Dermis blood vessel endothelial cell (primary cell): ENCODE data around the gene KRT12. TPM values are rescaled to one million over a fixed set of nuclear protein-coding genes. Genes with fewer than 3 reads are reported as not detected.

Source experiments
- DNase-seq: peaks from one replicate; pipeline ENCODE4 v3.0.0; 2010
- total RNA-seq: library from RNA; depleted of rRNA; stranded (reverse); fragments of >200 nt; gene quantifications from 2 replicates; pipeline ENCODE4 v1.2.3, GENCODE V29; 2014

Gene KRT12
- total RNA-seq, 1 donor from 2014 or later, result not detected

DNA sequence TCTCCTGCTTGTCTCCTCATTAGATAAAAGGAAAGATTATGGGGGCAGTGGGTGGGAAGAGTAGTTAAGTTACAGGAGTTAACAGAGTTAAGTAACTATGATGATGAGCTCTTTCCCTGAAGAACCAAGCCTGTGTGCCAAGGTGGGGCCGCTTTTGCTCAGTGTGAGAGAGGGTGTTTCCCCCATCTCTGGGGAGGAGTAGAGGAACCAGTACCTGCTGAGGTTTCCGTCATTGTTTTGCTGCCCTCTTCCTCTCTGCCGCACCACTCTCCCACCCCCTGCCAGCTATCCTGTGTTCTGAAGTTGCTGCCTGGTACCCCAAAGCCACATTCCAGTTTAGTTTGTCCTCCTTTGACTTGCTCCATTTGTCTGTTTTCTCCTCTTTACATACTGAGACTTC is 23.8 kb downstream of the KRT12 start:
- no peak for DNase-seq

DNA sequence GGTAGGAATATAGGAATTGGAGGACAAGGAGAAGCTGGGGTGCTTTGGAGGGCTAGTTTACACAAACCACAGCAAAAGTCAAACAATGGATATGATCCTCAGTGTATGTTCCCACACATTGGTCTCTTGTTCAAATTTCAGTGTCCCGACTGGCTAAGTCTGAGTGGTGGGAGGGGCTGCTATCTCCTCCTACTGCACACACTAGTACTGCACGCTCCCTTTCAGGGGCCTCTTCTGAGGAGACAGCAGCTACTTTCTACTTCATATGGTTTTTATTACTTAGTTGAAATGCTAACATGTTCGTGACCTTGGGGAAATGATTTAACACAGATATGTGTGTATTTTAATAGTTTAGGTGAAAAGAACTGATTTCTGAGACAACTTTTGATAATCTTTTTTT is 25.8 kb downstream of the KRT12 start:
- no peak for DNase-seq

DNA sequence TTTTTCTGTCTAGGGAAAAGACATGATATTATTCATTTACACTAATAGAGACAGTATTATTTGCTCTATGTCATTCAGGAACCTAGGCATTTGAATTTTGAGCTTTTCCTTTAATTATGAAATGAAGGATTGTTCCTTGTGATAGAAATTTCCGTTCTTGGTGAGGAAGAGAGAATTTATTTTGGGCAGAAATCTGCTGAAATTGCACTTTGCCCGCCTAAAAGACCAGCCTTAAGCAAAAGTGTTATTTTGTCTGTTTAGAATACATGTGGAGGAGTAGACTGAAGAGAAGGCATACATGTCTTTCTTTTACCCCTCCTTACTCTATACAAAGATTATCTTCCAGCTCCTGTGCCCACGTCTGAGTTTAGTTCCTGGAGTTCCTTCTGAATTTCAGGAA is 27.8 kb downstream of the KRT12 start:
- DNase-seq, result no peak

DNA sequence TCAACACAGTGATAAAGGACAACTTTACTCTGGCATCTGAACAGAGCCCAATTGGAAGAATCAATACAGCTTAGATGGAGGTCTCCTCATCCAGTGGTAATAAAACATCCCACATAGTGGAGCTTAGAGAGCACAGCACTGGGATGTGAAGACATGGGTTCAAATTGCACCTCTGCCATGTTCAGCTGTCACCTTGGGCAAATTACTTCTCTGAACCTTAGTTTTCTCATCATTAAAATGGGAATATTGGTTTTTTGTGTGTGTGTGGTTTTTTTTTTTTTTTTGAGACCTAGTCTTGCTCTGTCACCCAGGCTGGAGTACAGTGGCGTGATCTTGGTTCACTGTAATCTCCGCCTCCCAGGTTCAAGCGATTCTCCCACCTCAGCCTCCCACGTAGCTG is 31.0 kb downstream of the KRT12 start:
- no peak for DNase-seq

DNA sequence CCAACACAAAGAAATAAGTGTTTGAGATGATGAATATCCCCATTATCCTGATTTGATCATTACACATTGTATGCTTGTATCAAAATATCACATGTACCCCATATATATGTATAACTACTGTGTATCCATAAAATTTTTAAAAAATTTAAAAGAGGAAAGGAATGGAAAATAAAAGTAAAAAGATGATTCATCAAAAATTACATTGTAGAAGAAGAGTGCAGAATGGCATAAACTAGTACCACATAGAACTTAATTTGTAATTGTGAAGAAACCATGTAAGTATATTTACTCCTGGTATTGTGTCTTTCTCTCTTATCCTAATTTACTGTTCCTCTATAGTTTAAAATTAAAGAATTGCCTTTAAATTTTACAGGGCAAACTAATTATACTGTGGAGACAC is 33.1 kb downstream of the KRT12 start:
- DNase-seq, result no peak

DNA sequence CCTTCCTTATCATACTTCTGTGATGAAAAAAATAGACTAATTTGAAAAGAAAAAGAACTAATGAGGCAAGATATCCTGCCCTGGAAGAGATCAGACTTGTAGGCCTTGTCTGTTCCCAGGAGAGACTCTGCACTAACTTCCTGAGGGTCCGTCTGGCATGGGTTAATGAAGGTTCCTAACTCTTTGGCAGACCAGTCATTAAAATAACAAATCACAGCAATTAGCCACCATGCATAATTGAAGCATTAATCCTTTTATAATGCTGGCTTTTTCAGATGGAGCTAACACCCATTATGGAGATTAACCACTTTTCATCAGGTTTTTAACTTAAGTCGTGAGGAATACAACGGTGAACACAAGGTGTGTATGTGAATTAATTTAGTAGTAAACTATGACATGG is 34.2 kb downstream of the KRT12 start:
- DNase-seq, result no peak

DNA sequence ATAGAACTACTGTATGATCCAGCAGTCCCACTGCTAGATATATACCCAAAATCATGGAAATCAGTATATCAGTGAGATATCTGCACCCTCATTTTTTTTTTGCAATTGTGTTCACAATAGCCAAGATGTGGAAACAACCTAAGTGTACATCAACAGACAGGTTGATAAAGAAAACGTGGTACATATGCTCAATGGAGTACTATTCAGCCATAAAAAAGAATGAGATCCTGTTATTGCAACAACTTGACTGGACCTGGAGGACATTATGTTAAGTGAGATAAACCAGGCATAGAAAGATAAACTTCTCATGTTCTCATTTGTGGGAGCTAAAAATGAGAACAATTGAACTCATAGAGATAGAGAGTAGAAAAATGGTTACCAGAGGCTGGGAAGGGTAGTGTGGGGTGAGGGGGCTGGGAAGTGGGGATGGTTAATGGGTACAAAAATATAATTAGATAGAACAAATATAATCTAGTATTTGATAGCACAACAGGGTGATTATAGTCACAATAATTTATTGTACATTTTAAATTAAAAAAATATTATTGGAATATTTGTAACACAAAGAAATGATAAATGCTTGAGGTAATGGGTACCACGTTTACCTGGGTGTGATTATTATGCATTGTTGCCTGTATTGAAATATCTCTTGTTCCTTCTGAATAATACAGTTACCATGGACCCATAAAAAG is 36.8 kb downstream of the KRT12 start:
- no peak for DNase-seq

DNA sequence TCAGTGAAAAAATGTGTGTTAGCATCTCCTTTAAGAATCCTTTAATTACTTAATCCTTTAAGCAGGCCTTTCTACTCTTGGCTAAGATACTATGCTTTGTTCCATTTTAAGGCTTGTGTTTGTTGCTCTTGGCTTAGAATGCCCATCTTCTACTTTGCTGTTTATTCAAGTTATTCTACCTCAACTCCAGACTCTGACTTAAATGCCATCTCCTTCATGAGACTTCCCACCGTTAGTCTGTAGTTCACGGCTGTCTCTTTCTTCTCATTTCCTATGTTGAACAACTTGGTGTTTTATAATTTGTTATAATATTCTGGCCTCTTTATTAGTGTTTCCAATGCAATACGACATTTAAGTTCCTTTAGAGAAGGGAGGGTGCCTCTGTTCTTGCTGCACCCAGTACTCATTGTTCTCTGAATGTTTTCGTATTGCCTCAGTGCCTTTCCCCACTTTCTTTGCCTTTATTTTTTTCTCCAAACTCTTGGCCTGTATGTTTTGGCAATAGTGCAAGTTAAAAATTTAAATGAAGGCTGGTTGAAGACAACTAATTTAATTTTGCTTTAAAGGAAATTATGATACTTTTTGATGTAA is 38.5 kb downstream of the KRT12 start:
- no peak for DNase-seq

DNA sequence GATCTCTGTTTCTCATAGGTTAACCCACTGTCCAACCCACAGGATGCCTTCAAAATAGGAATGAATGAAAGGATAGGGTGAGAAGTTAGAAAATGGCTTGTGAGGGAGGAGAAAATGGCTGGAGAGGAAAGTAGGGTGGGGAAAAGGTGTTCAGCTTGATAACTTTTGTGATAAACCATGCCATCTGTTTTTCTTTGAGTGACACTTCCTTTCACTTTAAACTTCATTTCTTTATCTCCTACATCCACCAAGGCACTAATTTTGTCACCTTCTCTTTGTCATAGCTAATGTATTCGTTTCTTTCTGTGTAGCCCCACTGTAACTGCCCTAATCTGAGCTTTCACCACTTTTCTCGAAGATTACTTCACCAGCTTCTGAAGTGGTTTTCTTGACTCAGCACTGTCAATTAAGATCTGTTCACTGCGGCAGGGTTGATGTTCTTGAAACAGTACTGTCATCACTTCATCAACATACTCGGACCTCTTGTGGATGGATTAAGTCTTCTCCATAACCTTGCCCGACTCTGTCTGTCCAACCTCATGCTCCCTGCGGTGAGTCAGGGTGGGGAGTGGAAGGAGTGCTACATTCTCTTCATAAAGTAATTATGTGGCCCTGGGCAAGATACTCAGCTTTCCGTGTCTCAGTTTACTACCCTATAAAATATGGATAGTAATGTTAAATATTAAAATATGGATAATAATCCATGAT is 39.1 kb downstream of the KRT12 start:
- DNase-seq, result no peak

DNA sequence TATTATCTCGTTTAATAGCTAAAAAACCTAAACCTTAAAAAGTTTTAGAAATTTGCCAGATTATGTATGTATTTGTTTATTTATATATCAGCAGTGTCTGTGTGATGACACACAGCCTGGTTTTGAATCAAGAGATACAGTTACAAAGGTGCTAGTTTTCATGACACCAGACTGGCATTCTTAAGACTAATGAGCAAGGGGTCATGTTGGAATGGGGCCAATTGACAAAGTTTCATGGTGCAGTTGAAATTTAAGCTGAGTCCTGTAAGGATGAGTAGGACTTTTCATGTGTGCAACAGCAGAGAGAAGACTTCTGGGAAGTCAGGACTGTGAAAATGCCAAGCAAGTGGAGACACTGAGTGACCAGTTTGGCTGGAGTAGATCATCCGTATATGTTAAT is 41.4 kb downstream of the KRT12 start:
- no peak for DNase-seq

DNA sequence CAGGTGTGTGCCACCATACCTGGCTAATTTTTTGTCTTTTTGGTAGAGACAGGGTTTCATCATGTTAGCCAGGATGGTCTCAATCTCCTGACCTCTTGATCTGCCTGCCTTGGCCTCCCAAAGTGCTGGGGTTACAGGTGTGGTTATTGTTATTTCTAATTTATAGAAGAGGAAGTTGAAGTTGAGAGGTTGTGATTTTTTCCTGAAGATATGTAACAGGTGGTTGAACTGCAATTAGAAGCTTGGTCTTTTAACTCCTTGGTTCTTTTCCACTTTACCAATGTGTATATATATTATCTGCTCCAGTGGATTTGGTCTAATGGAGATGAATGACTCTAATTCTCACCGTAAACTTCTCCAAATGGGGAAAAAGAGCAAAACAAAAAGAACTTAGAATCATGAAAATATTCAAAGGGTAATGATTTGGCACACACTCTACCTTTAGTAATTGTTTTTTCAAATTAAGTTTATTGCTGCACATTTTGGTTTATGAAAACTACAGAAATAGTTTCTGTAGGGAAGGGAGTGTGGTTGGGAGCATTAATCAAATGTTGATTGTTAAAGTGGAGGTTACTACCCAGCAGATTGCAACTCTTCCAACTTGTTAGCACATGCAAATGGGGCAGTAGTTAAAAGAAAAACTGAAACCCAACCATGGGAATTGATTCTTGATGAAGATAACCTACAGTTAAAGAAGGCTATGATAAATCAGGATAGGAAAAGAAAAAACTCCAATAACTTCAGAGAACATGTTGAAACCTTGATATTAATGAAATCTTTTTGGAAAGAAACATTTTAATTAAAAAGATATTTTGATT is 42.8 kb downstream of the KRT12 start:
- DNase-seq, result no peak

DNA sequence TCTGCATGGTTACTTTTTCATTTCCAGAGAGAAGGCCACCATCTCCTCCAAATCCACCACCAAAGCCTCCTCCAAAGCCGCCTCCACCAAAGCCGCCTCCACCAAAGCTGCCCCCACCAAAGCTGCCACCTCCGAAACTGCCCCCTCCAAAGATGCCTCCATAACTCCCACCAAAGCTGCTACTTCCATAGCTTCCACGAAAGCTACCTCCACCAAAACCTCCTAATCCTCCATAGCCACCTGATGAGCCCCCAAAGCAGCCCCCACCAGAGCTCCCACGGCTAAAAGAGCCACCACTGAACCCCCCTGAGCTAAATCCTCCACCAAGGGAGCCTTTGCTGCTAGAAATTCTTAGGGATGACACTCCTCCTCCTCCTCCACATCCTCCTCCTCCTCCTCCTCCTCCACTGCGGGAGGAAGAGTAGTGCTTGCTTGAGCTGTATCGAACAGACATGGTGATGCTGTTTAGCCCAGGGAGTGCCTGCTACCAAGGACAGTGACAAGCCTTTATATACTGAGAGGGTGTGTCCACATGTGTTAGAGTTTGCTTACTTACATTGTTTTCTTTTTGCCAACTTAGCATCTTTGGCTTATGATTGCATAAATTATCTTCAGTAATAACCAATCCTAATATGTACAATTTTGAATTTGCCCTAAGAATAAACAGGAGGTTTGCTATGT is 44.8 kb downstream of the KRT12 start, which contains the start of gene KRT10:
Gene KRT10, minus strand, starts transcription at position 483 of the 681 bp plus-strand sequence. Its CDS starts 29 bp downstream, at position 454.
- DNase-seq, result no peak

DNA sequence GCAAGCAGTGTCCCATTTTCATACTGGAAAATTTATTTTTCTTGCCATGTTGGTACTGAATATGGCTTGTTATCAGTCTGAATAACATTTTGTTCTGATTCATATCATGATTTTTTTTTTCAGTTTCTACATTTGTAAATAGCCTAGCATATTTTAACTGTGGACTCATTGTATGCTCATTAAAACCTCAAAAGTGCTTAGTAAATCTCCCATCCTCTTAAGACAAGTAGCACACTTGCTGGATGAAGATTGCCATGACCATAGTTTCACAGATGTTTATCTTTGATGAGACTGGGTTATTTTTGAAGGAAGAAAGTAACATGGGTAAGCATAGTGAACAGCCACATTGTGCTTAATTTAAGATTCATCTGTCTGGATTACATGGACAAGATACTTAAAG is 45.5 kb downstream of the KRT12 start:
- no peak for DNase-seq

DNA sequence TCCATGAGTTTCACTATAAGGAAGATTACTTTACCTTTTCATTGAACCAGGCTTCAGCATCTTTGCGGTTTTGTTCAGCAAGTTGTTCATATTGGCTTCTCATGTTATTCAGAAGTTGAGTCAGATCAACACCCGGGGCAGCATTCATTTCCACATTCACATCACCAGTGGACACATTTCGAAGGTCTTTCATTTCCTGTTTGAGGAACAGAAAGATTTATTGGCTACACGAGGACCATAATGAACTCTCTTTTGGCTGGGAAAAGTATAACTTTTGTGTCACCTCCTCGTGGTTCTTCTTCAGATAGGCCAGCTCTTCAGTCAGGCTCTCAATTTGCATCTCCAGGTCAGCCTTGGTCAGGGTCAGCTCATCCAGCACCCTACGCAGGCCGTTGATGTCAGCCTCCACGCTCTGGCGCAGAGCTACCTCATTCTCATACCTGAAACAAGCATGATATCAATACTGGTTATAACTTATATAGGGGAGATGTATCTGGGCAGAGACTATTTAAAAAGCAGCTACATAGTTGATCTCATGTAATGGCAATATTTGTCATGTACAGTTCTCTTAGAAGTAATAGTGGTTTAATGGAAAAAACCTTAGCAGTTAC is 46.7 kb downstream of the KRT12 start:
- DNase-seq, result no peak

DNA sequence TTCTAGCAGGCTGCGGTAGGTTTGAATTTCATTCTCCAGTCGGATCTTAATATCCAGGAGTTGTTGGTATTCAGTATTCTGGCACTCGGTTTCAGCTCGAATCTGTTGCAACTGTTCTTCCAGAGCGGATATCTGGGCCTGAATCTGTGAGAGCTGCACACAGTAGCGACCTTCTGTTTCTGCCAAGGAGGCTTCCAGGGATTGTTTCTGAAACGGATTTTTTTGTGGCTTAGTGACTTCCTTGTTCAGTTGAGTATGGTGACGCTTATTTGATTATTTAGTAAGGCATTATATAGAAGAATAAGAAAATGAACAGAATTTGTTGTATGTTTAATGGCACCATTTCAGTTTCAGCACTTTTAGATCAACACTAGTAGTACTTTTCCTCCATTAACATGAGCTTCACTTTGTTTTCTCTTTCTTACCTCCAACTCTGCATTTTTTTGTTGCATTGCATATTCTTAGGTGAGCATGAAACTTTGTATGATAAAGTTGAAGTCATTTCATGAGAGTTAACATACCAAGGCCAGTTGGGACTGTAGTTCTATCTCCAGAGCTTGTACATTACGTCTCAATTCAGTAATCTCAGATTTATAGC is 47.4 kb downstream of the KRT12 start:
- DNase-seq, result peak; percentile 60

DNA sequence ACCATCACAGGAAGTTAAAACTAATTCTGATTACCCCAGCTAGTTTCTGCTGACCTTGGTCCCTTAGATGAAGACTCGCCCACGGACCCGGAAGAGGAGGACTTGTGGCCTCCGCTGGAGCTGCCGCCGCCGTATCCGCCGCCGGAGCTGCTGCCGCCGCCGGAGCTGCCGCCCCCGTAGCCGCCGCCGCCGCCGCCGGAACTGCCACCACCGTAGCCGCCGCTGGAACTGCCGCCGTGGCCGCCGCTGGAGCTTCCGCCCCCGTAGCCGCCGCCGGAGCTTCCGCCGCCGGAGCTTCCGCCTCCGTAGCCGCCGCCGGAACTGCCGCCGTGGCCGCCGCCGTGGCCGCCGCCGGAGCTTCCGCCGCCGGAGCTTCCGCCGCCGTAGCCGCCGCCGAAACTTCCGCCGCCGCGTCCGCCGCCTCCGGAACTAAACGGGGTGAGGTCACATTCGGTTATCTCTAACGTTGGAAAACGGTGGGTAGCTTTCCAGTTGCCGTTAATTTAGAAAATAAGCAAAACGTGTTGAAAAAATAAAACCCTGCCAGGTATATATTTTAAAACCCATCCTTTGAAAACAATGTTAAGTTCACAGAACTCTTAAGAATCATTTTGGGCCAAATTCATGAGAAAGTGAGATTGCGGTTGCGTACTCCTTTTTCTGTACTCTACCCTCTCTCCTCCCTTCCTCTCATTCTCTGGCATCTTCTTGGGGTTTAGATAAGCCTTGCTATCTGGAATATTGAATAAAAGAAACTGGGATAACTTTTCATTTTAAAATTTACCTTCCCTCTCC is 48.1 kb downstream of the KRT12 start:
- peak; percentile 88 for DNase-seq

DNA sequence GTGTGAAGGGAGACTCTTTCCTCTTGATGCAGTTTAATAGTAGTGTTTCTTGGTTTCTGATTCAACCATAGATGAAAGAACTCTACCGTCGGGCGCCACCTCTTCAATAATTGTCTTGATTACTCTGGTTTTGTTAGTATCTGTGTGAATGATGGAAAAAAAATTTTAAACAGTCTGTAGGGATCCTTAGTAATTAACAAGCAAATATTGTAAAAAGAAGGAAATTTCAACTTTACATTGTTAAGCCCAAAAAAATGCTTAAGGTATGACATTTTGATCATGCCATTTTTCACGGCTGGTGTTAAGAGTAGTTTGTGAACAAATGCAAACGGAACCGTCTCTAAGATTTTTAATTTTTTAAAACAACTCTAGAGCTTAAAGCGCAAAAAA is 48.7 kb downstream of the KRT12 start:
- DNase-seq, result peak; percentile 6

DNA sequence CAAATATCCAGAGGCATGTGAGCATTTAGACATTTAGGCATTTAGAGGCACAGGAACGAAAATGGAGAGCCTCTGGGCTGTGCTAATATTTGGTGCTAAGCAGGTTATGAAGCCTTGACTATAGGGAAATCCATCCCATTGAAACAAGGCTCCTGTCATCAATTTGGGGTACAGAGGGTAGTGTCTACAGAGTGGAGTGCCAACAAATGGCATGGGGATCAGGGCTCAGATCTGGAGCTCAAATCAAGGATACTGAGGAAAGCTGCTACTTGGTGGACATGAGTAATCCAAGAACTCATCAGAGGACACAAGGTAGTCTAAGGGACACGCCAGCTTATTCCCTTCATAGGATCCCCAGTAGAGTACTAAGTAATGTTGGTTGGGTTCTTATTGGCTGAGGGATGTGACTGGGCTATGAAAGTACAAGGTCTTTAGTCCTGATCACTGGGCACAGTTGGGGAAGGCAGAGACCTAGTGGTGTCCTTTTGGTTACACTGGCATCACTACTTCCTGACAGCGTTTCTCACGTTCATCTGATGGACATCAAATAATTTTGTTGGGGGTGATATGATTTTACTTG is 49.8 kb downstream of the KRT12 start:
- DNase-seq, result no peak

DNA sequence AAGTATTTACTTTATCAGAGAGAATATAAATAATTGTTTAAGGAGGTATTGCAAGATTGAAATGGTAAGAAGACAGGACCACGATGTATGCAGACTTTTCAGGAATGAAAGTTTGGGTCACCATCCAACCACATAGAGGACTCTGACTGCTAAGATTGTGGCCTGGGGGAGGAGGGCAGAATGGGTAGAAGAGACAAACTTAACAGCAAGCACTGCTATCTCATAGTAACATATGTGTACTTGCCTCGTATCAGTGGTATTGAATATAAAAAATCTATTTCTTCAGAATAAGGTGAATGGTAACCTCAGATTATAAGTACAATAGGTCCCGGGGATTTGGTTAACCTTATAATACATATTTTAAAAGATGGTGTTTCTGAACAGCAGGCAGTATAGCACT is 50.5 kb downstream of the KRT12 start:
- DNase-seq, result no peak

DNA sequence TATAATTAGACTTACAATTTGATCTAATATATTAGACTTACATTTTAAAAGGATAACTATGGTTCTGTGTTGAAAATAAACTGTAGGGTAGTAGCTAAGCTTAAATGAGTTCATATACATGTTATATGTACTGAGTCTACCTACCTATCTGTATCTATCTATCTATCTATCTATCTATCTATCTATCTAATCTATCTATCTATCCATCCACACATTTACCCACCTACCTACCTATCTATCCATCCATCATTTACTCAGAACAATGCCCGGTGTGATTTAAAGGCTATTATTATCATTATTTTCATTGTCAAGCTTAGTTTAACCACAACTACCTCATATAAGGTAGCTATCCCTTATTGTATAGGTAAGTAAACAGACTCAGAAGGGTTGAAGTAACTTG is 51.6 kb downstream of the KRT12 start:
- no peak for DNase-seq
